Small intestine (tissue), 7 donors: ENCODE data around the gene CDKN2C. TPM values are rescaled to one million over a fixed set of nuclear protein-coding genes. Genes with fewer than 3 reads are reported as not detected.
"Not testable (repeated sequence)": the region's sequence is repeated elsewhere in the genome, so short reads cannot be mapped to it uniquely, and the experiment has no call there.

Source experiments
- DNase-seq, 2 donors: peaks; one replicate each; pipeline versions ENCODE4 v3.0.0 to v3.0.0-alpha.2; 2013
- FAIRE-seq: peaks from 2 replicates; lab custom pipeline; 2012; peaks lifted over from hg19 to GRCh38; lab: Jason Lieb, UNC
- H3K27ac ChIP-seq, 3 donors: one replicate each; pipeline ENCODE4 v1.5.1; 2013; ENCODE audit warnings: low read length in 2 of 3, mild to moderate bottlenecking in 2 of 3, control low read depth in 1 of 3, inconsistent platforms in 1 of 3, low read depth in 1 of 3, moderate library complexity in 1 of 3
- H3K27me3 ChIP-seq, 3 donors: one replicate each; pipeline ENCODE4 v1.6.1; 2013; ENCODE audit warnings: low read length in 3 of 3, inconsistent platforms in 1 of 3; ENCODE audit not compliant: control insufficient read depth in 3 of 3, insufficient read depth in 3 of 3
- H3K36me3 ChIP-seq, 3 donors: one replicate each; pipeline ENCODE4 v1.6.1; 2013; ENCODE audit warnings: low read length in 3 of 3, inconsistent platforms in 1 of 3, low read depth in 1 of 3, mild to moderate bottlenecking in 1 of 3, moderate library complexity in 1 of 3; ENCODE audit not compliant: control insufficient read depth in 3 of 3, insufficient read depth in 2 of 3
- H3K4me1 ChIP-seq, 3 donors: one replicate each; pipeline ENCODE4 v1.6.1; 2013; ENCODE audit warnings: low read length in 2 of 3, inconsistent platforms in 1 of 3, low read depth in 1 of 3, mild to moderate bottlenecking in 1 of 3, moderate library complexity in 1 of 3; ENCODE audit not compliant: control insufficient read depth in 3 of 3, insufficient read depth in 2 of 3
- H3K4me3 ChIP-seq, 3 donors: one replicate each; pipeline ENCODE4 v1.5.1; 2013; ENCODE audit warnings: low read length in 3 of 3, control low read depth in 1 of 3, inconsistent platforms in 1 of 3, low read depth in 1 of 3, mild to moderate bottlenecking in 1 of 3, moderate library complexity in 1 of 3
- H3K9me3 ChIP-seq, 2 donors: one replicate each; pipeline ENCODE4 v1.6.1; 2013; ENCODE audit warnings: low read depth in 1 of 2, low read length in 1 of 2; ENCODE audit not compliant: control insufficient read depth in 2 of 2, insufficient read depth in 1 of 2
- WGBS, 3 donors: extraction: QIAGEN DNeasy Blood & Tissue Kit; methylation state at CpG; one replicate each; pipeline ENCODE4 v1.1.7; 2013; 5-methylcytosine and 5-hydroxymethylcytosine counted together
- polyA plus RNA-seq, 4 donors: library from polyadenylated mRNA; stranded (reverse) in 3 of 4; unstranded in 1 of 4; fragments of 200-250 nt in 3 of 4; fragments of 120-200 nt in 1 of 4; gene quantifications; one replicate each; pipeline versions ENCODE4 v1.2.1 to v1.2.3, GENCODE V29; 2013
- donor health status: healthy with polysubstance abuse.
- donor health status: control.
- donor health status: control.
- donor health status: Bipolar disorder and iron deficiency.
- donor health status: healthy.

CDKN2C gene
- polyA plus RNA-seq, 4 donors = 3.9 to 18.3 (median 13.8) TPM

DNA sequence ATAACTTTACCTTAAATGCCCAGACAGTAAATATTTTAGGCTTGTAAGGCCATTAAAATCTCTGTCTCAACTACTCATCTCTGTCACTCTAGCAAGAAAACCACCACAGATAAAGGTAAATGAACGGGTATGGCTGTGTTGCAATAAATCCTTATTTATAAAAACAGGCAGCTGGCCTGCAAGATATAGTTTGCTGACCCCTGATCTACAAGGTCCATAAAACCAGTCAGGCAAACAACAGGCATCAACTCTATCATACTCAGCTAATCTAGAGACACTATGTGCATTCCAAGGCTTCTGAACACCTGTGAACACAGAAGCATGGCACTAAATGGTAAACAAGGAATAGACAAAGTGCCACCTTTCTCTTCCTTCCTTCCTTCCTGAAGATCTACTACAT is 19.6 kb upstream of the CDKN2C start:
- DNase-seq = peak; percentile 51 to 59
- 27 to 65% (median 29%) methylated on average over 1 of the region's 1 CpG for WGBS, 3 donors
- H3K4me3 ChIP-seq = no peak overlapping the region
- FAIRE-seq = no peak
- H3K27ac ChIP-seq = no peak overlapping the region
- peaks cover 3 to 11% (median 4%) of the 10 kb centered on the region in 3 donors for H3K4me1 ChIP-seq
- H3K36me3 ChIP-seq = peaks cover 0 to 8% (median 0%) of the 10 kb centered on the region in 3 donors
- H3K27me3 ChIP-seq = no peaks in the 10 kb centered on the region
- H3K9me3 ChIP-seq = peaks cover 0 to 2% of the 10 kb centered on the region in 2 donors

GRCh38 chr1:50952566-50952965 is 17.5 kb upstream of the CDKN2C start:
- WGBS, 3 donors = 96 to 99% (median 97%) methylated on average over 22 to 31 of the region's 31 CpGs
- not testable (repeated sequence) for H3K4me3 ChIP-seq, H3K27me3 ChIP-seq, H3K36me3 ChIP-seq, H3K9me3 ChIP-seq, DNase-seq, H3K27ac ChIP-seq, FAIRE-seq
- peaks cover 0 to 11% (median 3%) of the 10 kb centered on the region in 3 donors for H3K4me1 ChIP-seq

DNA sequence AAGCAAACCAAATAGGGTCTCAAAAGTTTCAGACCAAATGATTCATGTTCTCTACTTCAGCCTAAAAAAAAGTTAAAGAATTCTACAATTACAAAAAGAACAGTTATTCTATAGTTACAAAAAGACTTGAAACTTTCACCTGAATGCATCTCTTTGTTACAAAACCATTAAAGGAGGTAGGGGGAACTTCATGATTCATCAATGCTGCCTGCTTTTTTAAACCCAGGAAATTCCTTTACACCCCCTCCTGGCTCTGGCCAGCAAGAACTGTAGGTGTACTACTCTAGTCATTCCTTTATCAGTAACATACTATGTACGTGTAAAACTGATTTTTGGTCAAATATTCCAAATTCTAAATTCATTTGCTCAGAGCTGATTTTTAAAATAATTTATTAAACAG is 14.9 kb upstream of the CDKN2C start:
- FAIRE-seq (no peak), DNase-seq (no peak)
- 46 to 57% (median 57%) methylated on average over 1 of the region's 1 CpG for WGBS, 3 donors

DNA sequence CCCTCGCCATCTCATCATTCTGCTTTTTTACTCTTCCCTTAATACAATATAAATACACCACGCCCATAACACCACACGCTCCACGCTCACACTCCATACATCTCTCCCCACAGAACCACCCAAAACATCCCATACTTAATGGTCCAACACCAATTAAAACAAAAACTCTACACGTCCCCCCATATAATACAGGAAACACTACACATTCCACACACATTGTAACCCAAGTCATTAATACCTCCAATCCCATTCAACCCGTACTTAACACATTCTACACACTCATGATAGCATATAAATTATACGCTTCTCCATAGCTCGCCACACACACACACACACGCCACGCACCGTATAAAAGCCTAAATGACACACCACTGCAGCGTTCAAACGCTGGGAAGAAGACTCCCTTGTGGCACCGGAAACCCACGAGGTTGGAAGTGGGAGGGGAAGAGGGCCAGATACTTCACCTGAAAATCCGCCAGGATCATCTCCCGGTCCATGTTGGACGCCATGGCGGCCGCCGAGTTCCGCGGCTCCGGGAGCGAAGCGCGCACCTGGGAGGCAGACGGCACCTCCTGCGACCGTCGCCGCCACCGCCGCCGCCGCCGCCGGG is 10.6 kb upstream of the CDKN2C start:
- FAIRE-seq (no peak), DNase-seq (peak in 1 of 2 donors; percentile 46)
- Histone ChIP-seq H3K27me3 (no peaks in the 10 kb centered on the region), H3K4me1 (no peaks in the 10 kb centered on the region), H3K4me3 (peak overlapping the region; percentile 81 to 94 (median 88)), H3K36me3 (peaks cover 0 to 3% (median 0%) of the 10 kb centered on the region in 3 donors), H3K9me3 (no peaks in the 10 kb centered on the region), H3K27ac (peak overlapping the region; percentile 63 to 85 (median 77))
- 0 to 1% (median 0%) methylated on average over 17 to 38 of the region's 38 CpGs for WGBS, 3 donors

More for the DNA sequence above, 14.9 kb upstream of the CDKN2C start:
- Histone ChIP-seq H3K4me1 (peaks cover 0 to 4% (median 1%) of the 10 kb centered on the region in 3 donors), H3K27ac (no peak overlapping the region), H3K9me3 (peaks cover 0 to 2% of the 10 kb centered on the region in 2 donors), H3K27me3 (no peaks in the 10 kb centered on the region), H3K4me3 (no peak overlapping the region), H3K36me3 (peaks cover 0 to 8% (median 0%) of the 10 kb centered on the region in 3 donors)

- H3K4me1 ChIP-seq = no peaks in the 10 kb centered on the region
- H3K9me3 ChIP-seq = no peaks in the 10 kb centered on the region
- FAIRE-seq (peak; percentile 47), DNase-seq (peak; percentile 98 to 100)
- H3K4me3 ChIP-seq = peak within 1 kb of the TSS; percentile 81 to 94 (median 88)
- 0 to 1% (median 0%) methylated on average over 41 to 80 of the region's 80 CpGs for WGBS, 3 donors
- H3K27ac ChIP-seq = peak within 1 kb of the TSS; percentile 71 to 88 (median 85)
- H3K36me3 ChIP-seq = no peaks in the 10 kb centered on the region
- peaks cover 0 to 1% (median 0%) of the 10 kb centered on the region in 3 donors for H3K27me3 ChIP-seq
Observed at GRCh38 chr1:50959913-50960844, 9.9 kb upstream of the CDKN2C start, which contains the start of gene FAF1. FAF1 (minus strand) TSS chr1:50960267; CDS start chr1:50959811, 456 bp downstream.

- no peaks in the 10 kb centered on the region for H3K36me3 ChIP-seq
- no peaks in the 10 kb centered on the region for H3K9me3 ChIP-seq
- WGBS, 3 donors = 93 to 96% (median 96%) methylated on average over 11 of the region's 11 CpGs
- FAIRE-seq (no peak), DNase-seq (no peak)
- no peak overlapping the region for H3K4me3 ChIP-seq
- no peak overlapping the region for H3K27ac ChIP-seq
- peaks cover 0 to 8% (median 4%) of the 10 kb centered on the region in 3 donors for H3K4me1 ChIP-seq
- peaks cover 0 to 12% (median 0%) of the 10 kb centered on the region in 3 donors for H3K27me3 ChIP-seq
Observed at GRCh38 chr1:50964863-50965262, 5.2 kb upstream of the CDKN2C start.

GRCh38 chr1:50966991-50967390 is 3.1 kb upstream of the CDKN2C start:
- FAIRE-seq (no peak), DNase-seq (no peak)
- no peak overlapping the region for H3K4me3 ChIP-seq
- peak overlapping the region in 1 of 3 donors; percentile 99 for H3K27ac ChIP-seq
- H3K4me1 ChIP-seq = peaks cover 0 to 19% (median 4%) of the 10 kb centered on the region in 3 donors
- H3K36me3 ChIP-seq = no peaks in the 10 kb centered on the region
- H3K27me3 ChIP-seq = peaks cover 0 to 27% (median 0%) of the 10 kb centered on the region in 3 donors
- 48 to 74% (median 61%) methylated on average over 3 of the region's 3 CpGs for WGBS, 3 donors
- H3K9me3 ChIP-seq = no peaks in the 10 kb centered on the region
